MM.1S (cell line): ENCODE results near the gene LILRB5.
"Not testable (repeated sequence)": the region's sequence is repeated elsewhere in the genome, so short reads cannot be mapped to it uniquely, and the experiment has no call there.

Experiments used
- EZH2 ChIP-seq: fragments of 300-600 bp; sonication (generic); optimal IDR thresholded peaks from 2 replicates; pipeline ENCODE3; 2017; ENCODE audit warnings: low read depth, mild to moderate bottlenecking, antibody characterized with exemption, low read length, mixed read lengths
- EZH2phosphoT487 ChIP-seq: fragments of 300-600 bp; sonication (generic); IDR thresholded peaks from 2 replicates; pipeline ENCODE4 v1.6.1; 2018; ENCODE audit warnings: antibody characterized with exemption, low read length
- TF ChIP-seq, protein P1 (sequence below): fragments of 300-600 bp; sonication (generic); IDR thresholded peaks from 2 replicates; pipeline ENCODE4 v1.5.1; 2016; ENCODE audit warnings: antibody characterized with exemption, low read length, mixed read lengths

DNA sequence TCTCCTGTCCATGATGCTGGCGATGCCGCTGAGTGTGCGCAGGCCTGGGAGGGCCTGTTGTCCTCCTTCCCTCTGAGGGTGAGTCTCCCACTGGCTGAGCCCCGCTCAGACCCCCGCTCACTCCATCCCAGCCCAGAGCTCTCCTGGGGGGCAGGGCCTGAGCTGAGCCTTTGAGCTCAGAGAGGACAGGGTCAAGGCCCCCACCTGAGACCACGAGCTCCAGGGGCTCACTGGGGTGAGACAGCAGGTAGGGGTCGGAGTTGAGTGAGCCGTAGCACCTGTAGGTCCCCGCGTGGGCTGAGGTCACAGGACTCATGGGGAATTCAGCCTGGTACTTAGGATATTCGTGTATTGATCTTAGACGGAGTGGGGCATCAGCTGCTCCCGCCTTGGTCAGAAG lies 21.0 kb upstream of the LILRB5 start:
- TF ChIP-seq, protein P1, sequence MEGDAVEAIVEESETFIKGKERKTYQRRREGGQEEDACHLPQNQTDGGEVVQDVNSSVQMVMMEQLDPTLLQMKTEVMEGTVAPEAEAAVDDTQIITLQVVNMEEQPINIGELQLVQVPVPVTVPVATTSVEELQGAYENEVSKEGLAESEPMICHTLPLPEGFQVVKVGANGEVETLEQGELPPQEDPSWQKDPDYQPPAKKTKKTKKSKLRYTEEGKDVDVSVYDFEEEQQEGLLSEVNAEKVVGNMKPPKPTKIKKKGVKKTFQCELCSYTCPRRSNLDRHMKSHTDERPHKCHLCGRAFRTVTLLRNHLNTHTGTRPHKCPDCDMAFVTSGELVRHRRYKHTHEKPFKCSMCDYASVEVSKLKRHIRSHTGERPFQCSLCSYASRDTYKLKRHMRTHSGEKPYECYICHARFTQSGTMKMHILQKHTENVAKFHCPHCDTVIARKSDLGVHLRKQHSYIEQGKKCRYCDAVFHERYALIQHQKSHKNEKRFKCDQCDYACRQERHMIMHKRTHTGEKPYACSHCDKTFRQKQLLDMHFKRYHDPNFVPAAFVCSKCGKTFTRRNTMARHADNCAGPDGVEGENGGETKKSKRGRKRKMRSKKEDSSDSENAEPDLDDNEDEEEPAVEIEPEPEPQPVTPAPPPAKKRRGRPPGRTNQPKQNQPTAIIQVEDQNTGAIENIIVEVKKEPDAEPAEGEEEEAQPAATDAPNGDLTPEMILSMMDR = not testable (repeated sequence)
- not testable (repeated sequence) for TF ChIP-seq EZH2, EZH2phosphoT487
